NCI-H187 treated with DMSO at 0.1 percent for 48 hours (cell line): ENCODE results near the gene LETM1.

Experiments
- DNase-seq: peaks from one replicate; lab custom pipeline; 2025; lab: John Stamatoyannopoulos, UW

The LETM1 gene

GRCh38 chr4:1872870-1873269 lies 16.9 kb upstream of the LETM1 start:
- no peak for DNase-seq

GRCh38 chr4:1871471-1872021 lies 15.6 kb upstream of the LETM1 start:
- no peak for DNase-seq

GRCh38 chr4:1870578-1871443 lies 14.9 kb upstream of the LETM1 start, which contains the start of gene NSD2:
Gene NSD2 (plus strand): TSS chr4:1871393. CDS start chr4:1900655, 29,262 bp downstream.
- DNase-seq, result peak; percentile 67

- DNase-seq, result peak; percentile 49
These were observed 14.3 kb upstream of the LETM1 start for GRCh38 chr4:1870328-1870577.

GRCh38 chr4:1869530-1870327 lies 13.8 kb upstream of the LETM1 start:
- DNase-seq, result no peak

GRCh38 chr4:1868912-1869311 lies 13.0 kb upstream of the LETM1 start:
- no peak for DNase-seq

GRCh38 chr4:1868293-1868692 lies 12.3 kb upstream of the LETM1 start:
- no peak for DNase-seq

GRCh38 chr4:1866189-1866661 lies 10.3 kb upstream of the LETM1 start:
- DNase-seq, result no peak

GRCh38 chr4:1864076-1865008 lies 8.4 kb upstream of the LETM1 start:
- DNase-seq, result no peak

GRCh38 chr4:1863297-1864033 lies 7.5 kb upstream of the LETM1 start:
- no peak for DNase-seq

GRCh38 chr4:1862961-1863296 lies 7.0 kb upstream of the LETM1 start:
- no peak for DNase-seq

GRCh38 chr4:1862055-1862911 lies 6.3 kb upstream of the LETM1 start:
- DNase-seq, result no peak

GRCh38 chr4:1859389-1859753 lies 3.4 kb upstream of the LETM1 start:
- DNase-seq, result no peak

GRCh38 chr4:1857931-1858330 lies 2.0 kb upstream of the LETM1 start:
- no peak for DNase-seq

- DNase-seq, result no peak
These were observed 1.2 kb upstream of the LETM1 start for GRCh38 chr4:1856943-1857699.

- no peak for DNase-seq
These were observed 454 bp downstream of the LETM1 start for GRCh38 chr4:1855333-1856070.

- no peak for DNase-seq
These were observed 1.2 kb downstream of the LETM1 start for GRCh38 chr4:1854752-1855151.

- no peak for DNase-seq
These were observed 2.9 kb downstream of the LETM1 start for GRCh38 chr4:1852904-1853623.
